NCI-H524 (cell line): ENCODE measurements around the gene L3MBTL1.
"Not testable (repeated sequence)": the region's sequence is repeated elsewhere in the genome, so short reads cannot be mapped to it uniquely, and the experiment has no call there.

Source experiments
- DNase-seq, 2 experiments: peaks; one replicate each; lab custom pipeline; 2025; lab: John Stamatoyannopoulos, UW

L3MBTL1 gene

DNA sequence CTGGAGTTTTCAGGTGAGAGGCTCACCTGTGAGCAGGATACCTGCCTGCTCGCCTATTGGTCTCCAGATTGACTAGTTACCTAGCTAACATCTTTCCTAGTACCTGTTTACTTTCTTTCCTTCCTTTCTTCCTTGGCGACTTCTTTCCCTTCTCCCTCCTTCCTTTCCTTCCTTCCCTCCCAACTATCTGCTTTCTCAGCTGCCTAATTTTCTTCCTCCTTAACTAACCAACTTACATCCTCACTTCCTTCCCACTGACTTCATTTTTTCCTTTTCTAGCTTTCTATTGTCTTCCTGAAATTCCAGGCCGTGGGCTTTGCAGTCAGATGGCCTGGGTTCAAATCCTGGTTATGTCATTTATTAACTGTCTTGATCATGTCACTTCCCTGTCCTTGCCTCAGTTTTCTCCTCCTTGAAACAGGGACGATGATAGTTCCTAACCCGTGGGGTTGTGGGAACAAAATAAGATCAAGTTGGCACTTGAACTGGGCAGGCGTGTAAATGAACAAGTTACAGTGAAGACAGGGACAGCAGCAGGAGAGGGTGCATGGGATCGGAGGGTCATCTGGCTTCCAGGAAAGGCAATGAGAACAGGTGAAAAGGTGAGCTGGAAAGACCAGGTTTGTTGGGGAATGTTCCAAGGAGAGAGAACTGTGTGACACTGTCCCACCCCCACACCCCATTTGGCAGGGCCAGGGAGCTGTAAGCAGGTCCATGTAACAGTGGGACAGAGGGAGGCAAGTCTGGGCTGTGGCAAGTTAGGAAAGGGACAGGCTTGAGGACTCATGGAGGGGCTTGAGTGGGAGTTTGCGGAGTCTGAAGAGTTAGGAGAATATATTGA lies 51.9 kb downstream of the L3MBTL1 start:
- DNase-seq, result no peak

DNA sequence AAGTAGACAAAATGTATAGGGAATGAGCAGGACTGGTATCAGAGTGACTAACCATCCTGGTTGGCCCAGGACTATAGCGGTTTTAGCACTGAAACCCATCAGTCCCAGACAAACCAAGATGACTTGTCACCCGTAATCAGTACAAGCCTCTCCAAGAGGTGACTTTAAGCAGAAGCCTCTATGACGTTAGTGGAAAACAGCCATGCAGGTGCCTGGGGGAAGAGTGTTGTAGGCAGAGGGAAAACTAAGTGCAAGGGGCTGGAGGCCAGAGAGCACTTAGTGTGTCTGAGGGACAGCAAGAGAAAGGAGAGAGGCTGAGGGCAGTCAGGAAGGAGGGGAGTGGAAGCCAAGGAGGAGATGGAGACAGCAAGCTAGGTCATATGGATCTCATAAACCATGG lies 53.5 kb downstream of the L3MBTL1 start:
- no peak for DNase-seq

DNA sequence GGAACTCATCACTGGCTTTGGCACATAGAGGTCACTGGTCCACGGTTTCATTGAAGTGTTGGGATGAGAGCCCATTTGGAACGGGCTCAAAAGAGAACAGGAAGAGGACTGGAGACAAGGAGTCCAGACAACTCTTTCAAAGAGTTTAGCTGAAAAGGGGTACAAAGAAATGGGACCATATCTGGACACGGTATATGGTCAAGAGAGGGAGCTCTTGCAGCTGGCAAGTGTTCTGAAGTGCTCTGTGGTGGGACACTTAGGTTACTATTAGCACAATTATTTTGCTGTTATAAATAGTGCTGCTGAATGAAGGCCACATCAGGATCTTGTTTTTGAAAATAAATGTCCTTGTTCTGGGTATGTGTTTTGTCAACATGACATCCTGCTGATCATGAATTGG lies 55.9 kb downstream of the L3MBTL1 start:
- no peak for DNase-seq

DNA sequence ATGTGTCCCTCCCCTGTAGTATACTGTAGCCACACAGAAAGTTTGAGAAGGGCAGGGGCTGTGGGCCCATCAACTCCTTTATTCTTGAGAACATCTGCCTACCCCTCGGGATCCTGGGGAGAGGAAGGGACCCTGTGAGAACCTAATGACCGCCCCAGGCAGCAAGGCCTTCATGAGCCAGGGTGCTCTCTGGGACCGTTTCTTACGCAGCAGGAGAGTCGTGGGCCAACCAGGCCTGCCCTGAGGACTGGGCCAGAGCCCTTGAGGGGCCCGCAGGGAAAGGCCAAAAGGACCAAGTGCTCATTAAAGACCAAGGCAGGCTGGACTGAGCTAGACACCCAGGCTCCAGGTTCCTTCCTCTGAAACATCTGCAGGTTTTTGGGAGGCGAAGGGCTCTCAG lies 56.5 kb downstream of the L3MBTL1 start:
- DNase-seq, result no peak

DNA sequence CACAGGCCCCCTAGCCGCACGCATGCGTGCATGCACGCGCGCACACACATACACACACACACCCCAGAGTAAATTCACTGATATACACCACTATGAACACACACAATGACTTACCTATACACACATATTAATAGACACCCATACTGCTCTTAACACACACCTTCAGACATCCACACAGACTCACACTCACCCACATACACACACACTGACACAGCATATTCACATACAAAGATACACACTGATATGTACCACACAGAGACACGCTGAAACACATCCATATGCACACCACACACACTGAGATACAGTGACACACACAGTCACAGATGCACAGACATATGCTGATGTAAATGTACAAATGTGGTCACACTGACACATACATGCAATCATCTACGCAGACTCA lies 57.0 kb downstream of the L3MBTL1 start:
- DNase-seq, result no peak

DNA sequence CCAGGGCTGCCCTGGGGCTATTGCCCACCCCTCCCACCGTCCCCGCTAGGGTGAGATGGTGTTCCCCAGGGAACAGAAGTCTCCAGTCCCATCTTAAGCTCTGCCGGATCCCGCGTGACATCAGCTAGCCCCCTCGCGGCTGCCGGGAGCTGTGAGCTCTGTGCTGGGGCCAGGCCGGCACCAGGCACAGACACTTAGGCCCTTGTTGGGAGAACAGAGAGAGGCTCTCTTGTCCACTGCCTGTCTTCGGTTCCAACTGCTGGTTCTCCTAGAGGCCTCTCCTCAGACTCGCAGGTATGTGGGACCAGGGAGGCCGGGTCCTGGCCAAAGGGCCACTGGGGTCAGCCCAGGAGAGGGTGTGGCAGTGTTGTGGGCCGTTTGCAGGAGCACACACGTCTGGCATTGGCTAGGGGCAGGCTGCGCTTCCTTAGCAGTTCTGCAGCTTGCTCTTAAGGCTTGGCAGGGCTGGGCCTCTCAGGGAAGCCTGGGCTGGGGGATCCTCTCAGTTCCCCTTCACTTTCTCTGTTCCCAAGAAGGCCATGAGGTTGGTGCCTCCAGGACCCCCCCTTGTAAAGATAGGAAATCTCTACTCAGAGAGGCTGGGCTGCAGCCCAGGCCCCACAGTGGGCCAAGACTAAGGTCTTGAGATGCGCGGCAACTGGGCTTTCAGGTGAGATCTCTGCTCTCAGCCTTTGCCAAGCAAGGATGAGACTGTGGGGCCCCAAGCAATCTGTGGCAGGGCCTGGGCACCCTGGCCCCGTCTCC lies 57.7 kb downstream of the L3MBTL1 start:
- no peak for DNase-seq

DNA sequence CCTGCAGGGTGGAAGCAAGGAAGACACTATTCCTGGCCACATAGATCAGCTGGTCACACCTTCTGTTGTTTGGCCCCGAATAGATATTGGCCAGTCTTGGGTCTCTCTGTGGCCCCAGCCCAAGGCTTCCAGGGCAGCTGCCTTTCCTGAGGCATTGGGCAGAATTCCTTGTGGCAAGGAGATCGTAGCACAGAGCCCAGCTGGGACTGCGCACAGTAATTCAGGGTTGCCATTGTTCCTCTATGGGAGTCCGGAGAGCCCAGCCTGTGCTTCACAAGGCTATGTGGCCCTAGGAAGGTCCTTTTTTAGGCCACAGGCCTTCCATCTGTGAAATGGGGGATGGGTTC lies 58.2 kb downstream of the L3MBTL1 start:
- no peak for DNase-seq

DNA sequence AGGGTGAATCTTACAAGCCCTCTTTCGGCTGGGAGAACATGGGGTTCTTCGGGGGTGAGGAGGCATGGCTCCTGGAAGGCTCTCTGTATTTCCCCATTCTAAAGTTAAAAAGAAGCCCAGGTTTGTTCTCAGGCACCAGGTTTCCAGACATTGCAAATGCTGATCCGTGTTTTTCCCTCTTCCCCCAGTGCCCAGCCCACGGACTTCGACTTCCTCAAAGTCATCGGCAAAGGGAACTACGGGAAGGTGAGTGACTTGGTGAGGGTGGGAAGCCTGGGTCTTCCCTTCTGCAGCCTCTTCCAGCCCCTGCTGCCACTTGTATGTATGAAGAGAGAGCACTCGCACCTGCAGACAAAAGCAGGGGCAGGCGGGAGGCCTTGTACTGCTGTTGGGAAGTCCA lies 60.0 kb downstream of the L3MBTL1 start:
- no peak for DNase-seq

DNA sequence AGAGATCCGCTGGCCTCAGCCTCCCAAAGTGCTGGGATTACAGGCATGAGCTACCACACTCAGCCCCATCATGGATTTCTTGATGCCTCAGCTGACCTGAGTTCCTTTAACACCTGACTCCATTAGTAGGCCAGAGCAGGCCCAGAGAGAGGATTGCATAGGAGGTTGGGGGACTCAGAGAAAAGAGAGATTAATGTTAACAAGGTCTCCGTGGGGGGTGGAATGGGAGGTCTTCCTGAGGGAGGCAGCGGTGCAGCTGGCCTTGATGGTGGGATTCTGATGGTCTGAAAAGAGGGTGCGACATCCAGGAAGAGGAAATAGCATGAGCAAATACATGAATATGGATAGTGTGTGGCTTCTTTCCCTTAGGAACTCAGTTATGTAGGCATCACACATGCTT lies 61.2 kb downstream of the L3MBTL1 start:
- DNase-seq, result no peak

DNA sequence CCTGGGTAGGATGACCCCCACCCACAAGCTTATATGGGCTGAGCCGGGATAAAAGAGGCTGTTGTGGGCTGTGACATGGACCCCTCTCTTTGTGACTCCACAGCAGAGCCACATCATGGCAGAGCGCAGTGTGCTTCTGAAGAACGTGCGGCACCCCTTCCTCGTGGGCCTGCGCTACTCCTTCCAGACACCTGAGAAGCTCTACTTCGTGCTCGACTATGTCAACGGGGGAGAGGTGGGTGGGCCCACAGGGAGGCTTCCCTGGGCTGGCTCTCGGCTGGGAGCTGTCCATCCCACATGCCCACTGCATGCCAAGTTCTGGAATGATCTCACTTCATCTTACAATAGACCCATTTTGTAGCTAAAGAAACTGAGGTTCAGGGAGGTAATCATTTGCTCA lies 61.8 kb downstream of the L3MBTL1 start:
- no peak for DNase-seq

DNA sequence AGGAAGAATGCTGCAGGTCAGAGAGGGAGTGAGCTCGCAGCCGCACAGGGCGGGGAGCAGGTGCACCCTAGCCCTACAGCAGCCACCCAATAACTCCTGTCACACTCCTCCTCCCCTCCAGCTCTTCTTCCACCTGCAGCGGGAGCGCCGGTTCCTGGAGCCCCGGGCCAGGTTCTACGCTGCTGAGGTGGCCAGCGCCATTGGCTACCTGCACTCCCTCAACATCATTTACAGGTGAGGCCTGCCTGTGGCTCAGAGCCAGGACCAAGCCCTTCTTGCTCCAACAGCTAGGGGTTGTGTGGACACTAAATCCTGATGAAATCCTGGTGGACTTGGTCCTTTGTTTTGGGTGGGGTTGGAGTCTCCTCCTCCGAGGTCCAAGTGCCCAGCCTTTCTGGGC lies 63.0 kb downstream of the L3MBTL1 start:
- DNase-seq, result no peak

DNA sequence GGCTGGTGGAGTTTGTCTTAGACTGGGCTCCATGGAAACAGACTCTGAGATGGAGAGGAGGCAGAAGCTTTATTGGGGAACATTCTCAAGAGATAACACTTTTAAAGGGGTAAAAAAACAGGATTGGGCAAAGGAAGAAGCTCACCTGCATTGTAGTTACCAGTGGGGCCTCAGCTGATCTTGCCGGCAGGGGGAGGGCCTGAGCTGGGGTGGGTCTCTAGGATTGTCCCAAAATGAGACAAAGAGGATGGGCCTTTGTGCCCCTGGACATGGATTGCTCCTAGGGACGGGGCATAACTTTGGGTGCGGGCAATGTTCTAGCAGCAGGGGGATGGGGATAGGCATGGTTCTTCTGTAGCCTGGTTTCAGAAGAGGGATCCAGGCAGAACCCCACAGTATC lies 63.8 kb downstream of the L3MBTL1 start:
- DNase-seq, result no peak

DNA sequence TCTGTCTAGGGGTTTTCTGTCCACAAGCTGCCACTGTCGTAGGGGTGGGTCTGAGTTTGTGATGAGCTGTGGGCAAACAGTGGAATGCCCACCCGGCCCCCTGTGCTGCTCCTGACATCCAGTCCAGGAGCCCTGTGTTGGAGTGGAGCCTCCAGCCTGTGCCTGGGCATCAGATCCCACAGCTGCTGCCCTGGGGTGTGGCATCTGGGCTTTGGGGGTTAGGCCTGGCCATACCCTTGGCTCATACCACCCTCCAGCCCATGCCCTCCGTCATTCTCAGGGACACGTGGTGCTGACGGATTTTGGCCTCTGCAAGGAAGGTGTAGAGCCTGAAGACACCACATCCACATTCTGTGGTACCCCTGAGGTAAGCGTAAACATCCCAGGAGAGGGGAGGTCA lies 64.3 kb downstream of the L3MBTL1 start:
- DNase-seq, result no peak

DNA sequence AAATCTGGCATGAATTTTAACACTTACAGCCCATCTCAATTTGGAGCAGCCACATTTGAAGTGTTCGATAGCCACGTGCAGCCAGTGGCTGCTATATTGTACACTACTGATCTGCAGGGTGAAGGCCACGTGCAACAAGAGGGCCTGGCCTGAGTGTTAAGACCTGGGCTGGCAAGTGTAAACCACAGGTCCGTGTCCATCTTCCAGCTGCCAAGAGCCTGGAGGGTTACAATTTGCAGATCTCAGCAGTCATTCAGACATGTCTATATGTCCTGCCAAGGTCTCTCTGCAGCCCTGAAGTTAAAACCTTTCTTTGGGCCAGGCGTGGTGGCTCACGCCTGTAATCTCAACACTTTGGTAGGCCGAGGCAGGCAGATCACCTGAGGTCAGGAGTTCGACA lies 65.4 kb downstream of the L3MBTL1 start:
- no peak for DNase-seq

DNA sequence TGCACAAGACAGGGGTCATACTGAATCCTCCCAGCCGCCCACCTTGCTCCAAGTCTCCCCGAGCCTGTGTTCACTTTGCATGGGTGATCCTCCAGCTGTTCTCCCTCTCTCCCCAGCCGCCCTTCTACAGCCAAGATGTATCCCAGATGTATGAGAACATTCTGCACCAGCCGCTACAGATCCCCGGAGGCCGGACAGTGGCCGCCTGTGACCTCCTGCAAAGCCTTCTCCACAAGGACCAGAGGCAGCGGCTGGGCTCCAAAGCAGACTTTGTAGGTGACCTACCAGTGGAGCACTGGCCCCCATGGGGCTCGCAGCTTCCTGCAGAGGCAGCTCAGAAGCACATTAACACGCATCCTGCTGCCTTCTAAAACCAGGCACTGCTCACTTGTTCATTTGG lies 68.6 kb downstream of the L3MBTL1 start:
- DNase-seq, result no peak

DNA sequence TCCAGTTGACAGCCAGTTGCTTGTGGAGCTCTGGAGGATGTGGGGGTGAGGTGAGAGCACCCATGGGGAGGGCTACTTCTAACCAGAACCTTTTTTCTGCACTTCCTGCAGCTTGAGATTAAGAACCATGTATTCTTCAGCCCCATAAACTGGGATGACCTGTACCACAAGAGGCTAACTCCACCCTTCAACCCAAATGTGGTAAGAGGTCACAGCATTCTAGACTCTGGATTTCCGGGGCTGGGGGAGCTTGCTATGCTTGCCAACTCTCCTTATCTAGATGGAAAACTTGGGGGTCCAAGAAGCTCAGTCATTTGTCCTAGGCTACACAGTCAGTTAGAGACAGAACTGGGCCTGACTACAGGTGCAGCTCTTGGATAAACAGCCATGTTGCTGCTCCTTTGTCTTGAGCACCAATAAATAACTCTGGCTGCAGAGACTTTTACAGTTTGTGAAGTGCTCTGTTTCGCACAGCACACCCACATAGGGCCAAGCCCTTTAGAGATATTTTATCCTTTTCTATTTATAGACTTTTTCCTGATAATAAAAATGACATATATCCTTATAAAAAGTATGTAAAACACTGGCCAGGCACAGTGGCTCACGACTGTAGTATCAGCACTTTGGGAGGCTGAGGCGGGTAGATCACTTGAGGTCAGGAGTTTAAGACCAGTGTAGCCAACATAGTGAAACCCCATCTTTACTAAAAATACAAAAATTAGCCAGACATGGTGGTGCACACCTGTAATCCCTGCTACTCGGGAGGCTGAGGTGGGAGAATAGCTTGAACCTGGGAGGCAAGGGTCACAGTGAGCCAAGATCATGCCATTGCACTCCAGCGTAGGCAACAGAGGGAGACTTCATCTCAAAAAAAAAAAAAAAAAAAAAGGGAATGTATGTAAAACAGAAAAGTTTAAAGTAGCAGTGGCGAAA lies 72.6 kb downstream of the L3MBTL1 start:
- DNase-seq, result no peak

DNA sequence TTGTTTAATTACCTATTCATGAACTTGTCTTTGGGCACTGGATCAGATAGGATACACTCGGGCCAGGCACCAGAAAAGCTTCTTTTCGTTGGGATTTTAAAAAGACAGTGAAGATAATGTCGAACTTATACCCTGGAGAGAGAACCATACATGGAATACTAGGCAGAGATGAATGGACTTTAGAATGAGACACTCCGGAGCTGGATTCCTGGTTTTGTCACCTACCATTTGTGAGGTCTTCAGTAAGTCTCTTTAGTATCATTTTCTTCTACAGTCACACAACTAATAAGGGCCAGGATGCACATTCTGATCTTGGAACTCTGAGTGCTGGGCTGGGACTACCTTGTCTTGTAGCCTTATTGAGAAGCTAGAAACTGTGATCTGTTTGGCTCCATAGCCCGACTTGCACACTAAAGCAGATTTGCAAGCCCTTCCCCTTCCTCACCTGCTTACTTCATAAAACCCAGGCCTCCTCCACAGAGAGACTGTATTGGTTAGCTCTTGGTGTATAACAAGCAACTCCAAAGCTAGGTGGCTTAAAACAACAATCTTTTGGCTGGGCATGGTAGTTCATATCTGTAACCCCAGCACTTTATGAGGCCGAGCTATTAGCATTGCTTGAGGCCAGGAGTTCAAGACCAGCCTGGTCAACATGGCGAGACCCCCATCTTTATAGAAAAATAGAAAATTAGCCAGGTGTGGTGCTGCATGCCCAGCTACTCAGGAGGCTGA lies 75.8 kb downstream of the L3MBTL1 start:
- DNase-seq, result no peak

DNA sequence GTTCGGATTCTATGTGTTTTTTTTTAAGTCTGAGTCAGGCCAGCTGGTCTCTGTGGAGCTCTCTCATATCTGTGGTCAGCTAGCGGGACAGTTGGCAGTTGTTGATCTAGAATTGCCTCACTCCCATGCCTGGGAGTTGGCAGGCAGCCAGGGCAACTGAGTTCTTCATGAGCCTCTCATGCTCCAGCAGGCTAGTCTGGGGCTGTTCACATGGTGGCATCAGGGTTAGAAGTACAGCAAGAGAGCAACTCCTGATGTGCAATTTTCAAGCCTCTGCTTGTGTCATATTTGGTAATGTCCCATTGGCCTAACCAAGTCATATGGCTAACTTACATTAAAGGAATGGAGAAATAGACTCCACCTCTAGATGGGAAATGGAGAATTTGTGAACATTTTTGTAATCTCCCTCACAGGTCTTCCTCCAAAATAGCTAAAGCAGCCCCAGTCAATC lies 76.5 kb downstream of the L3MBTL1 start:
- peak in 1 of 2 experiments; percentile 26 for DNase-seq

DNA sequence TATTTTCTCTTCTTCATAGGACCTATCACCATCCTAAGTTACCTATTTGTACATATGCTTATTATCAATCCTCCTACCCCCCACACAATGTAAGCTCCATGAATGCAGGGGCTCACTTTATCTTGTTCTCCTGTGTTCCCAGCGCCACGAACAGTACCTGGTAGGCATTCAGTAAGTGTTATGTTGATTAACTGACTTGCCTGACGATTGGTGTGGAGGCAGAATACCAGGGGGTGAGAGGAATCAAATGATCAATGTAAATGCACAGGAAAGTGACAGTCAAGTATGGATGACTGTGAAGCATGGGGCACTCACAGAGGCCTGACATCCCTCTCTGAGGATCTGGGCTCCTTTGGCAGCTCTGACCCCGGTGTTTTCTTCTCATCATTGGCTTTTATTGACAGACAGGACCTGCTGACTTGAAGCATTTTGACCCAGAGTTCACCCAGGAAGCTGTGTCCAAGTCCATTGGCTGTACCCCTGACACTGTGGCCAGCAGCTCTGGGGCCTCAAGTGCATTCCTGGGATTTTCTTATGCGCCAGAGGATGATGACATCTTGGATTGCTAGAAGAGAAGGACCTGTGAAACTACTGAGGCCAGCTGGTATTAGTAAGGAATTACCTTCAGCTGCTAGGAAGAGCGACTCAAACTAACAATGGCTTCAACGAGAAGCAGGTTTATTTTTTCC lies 77.1 kb downstream of the L3MBTL1 start:
- DNase-seq, result no peak

DNA sequence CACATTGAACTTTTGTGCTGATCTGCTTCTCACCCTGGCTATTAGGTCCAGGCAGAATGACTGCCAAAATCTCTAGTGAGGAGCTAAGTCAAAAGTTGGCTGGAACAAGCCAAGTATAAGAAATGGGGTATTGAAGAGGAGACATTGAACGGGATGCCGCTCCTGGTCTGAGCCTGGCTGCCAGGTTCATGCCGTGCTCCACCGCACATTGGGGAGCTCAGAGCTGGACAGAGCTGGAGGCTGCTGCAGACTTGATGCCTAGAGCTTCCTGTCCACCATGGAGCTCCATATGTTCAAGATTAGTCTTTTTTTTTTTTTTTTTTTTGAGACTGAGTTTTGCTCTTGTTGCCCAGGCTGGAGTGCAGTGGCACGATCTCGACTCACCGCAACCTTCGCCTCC lies 79.1 kb downstream of the L3MBTL1 start:
- no peak for DNase-seq

DNA sequence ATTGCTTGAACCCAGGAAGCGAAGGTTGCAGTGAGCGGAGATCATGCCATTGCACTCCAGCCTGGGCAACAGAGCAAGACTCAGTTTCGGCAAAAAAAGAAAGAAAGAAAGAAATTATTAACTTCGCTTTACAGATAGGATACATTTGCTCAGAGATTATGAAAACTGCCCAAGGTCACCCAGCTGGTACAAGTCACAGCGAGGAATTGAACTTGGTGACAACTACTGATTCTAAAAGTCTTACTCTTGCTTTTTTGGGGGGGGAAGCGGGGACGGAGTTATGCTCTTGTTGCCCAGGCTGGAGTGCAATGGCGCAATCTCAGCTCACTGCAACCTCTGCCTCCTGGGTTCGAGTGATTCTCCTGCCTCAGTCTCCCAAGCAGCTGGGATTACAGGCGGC lies 81.0 kb downstream of the L3MBTL1 start:
- DNase-seq, result not testable (repeated sequence)
